H1 (cell line): ENCODE results near the gene PROK1. TPM values are rescaled to one million over a fixed set of nuclear protein-coding genes. Genes with fewer than 3 reads are reported as not detected.

ENCODE experiments used
- CTCF ChIA-PET: fragments of 300-600 bp; sonication (Branson Sonifier 250); formaldehyde crosslinking; loops from one replicate; lab custom pipeline; 2021; ENCODE audit not compliant: partially characterized antibody; lab: Charles Lee
- POLR2A ChIA-PET: fragments of 300-600 bp; sonication (Branson Sonifier 250); formaldehyde crosslinking; loops from one replicate; lab custom pipeline; 2021; ENCODE audit warnings: inconsistent platforms; ENCODE audit not compliant: partially characterized antibody; lab: Charles Lee
- DNase-seq, 2 experiments: peaks; one replicate each; pipeline versions ENCODE4 v3.0.0 to v3.0.0-alpha.2; 2010 to 2022; ENCODE audit warnings: low spot score in 2 of 2, low read depth in 1 of 2, mixed read lengths in 1 of 2
- FAIRE-seq: peaks from 2 replicates; lab custom pipeline; 2011; peaks lifted over from hg19 to GRCh38; lab: Jason Lieb, UNC
- H2AFZ ChIP-seq: 2 replicates; pipeline ENCODE4 v1.8.1; 2012; ENCODE audit warnings: low read length, inconsistent platforms
- H2AK5ac ChIP-seq: 2 replicates; pipeline ENCODE4 v1.6.1; 2013; ENCODE audit warnings: low read depth, low read length
- H2BK120ac ChIP-seq: replicated peaks from 2 replicates; pipeline ENCODE3; 2013; ENCODE audit warnings: low read depth, low read length, inconsistent platforms
- H2BK12ac ChIP-seq: 2 replicates; pipeline ENCODE4 v1.6.1; 2013; ENCODE audit warnings: low read depth, low read length
- H2BK15ac ChIP-seq: 2 replicates; pipeline ENCODE4 v1.6.1; 2013; ENCODE audit warnings: low read length
- H2BK20ac ChIP-seq: 2 replicates; pipeline ENCODE4 v1.6.1; 2013; ENCODE audit warnings: low read length
- H2BK5ac ChIP-seq: 2 replicates; pipeline ENCODE4 v1.6.1; 2013; ENCODE audit warnings: low read depth, low read length
- H3K14ac ChIP-seq: 2 replicates; pipeline ENCODE4 v1.6.1; 2013; ENCODE audit warnings: inconsistent platforms; ENCODE audit not compliant: insufficient read length
- H3K18ac ChIP-seq: 2 replicates; pipeline ENCODE4 v1.6.1; 2013; ENCODE audit warnings: low read length; ENCODE audit errors: extremely low read depth
- H3K23ac ChIP-seq: 2 replicates; pipeline ENCODE4 v1.6.1; 2013; ENCODE audit warnings: inconsistent platforms; ENCODE audit not compliant: insufficient read length
- H3K23me2 ChIP-seq: 2 replicates; pipeline ENCODE4 v1.6.1; 2013; ENCODE audit warnings: low read depth, low read length
- H3K27ac ChIP-seq: 2 replicates; pipeline ENCODE4 v1.6.1; 2011; ENCODE audit warnings: low read depth, low read length, inconsistent platforms
- H3K27me3 ChIP-seq, 4 experiments: replicated peaks in 1 of 4; 1 replicate in 1 of 4; 2 replicates in 3 of 4; pipeline versions ENCODE4 v1.6.1 to v1.8.1; 2011 to 2013; ENCODE audit warnings: low read length in 3 of 4, mild to moderate bottlenecking in 3 of 4, inconsistent platforms in 2 of 4, mixed read lengths in 2 of 4, moderate library complexity in 1 of 4; ENCODE audit not compliant: control insufficient read depth in 3 of 4, insufficient read depth in 3 of 4; ENCODE audit errors: extremely low read depth in 1 of 4
- H3K36me3 ChIP-seq, 4 experiments: 2 replicates each; pipeline versions ENCODE4 v1.6.1 to v1.8.1; 2011 to 2013; ENCODE audit warnings: mild to moderate bottlenecking in 4 of 4, low read length in 3 of 4, moderate library complexity in 2 of 4, control low read depth in 1 of 4, inconsistent platforms in 1 of 4; ENCODE audit not compliant: insufficient read depth in 4 of 4, control insufficient read depth in 2 of 4
- H3K4ac ChIP-seq: replicated peaks from 2 replicates; pipeline ENCODE3; 2013; ENCODE audit warnings: low read length, low read depth, mixed read lengths, inconsistent platforms; ENCODE audit not compliant: insufficient read length
- H3K4me1 ChIP-seq, 4 experiments: replicated peaks in 1 of 4; 1 replicate in 1 of 4; 2 replicates in 3 of 4; pipeline versions ENCODE4 v1.6.1 to v1.8.1; 2011 to 2013; ENCODE audit warnings: low read length in 3 of 4, inconsistent platforms in 2 of 4, mixed read lengths in 1 of 4; ENCODE audit not compliant: insufficient read depth in 4 of 4, control insufficient read depth in 3 of 4
- H3K4me2 ChIP-seq, 2 experiments: 2 replicates each; pipeline versions ENCODE4 v1.6.1 to v1.8.1; 2011 to 2013; ENCODE audit warnings: low read depth in 2 of 2, low read length in 2 of 2, control low read depth in 1 of 2, inconsistent platforms in 1 of 2, mild to moderate bottlenecking in 1 of 2; ENCODE audit not compliant: insufficient read depth in 1 of 2
- H3K4me3 ChIP-seq, 4 experiments: fragments of 200-600, 300-600 bp in 1 of 4; sonication (generic), shearing (Covaris generic), sonication (Bioruptor Twin) in 1 of 4; 2 replicates each; pipeline versions ENCODE4 v1.5.1 to v1.8.1; 2011 to 2016; ENCODE audit warnings: low read length in 4 of 4, low read depth in 3 of 4, control low read depth in 2 of 4, inconsistent platforms in 2 of 4, mild to moderate bottlenecking in 2 of 4, mixed read lengths in 1 of 4, moderate library complexity in 1 of 4; ENCODE audit not compliant: insufficient read depth in 2 of 4; ENCODE audit errors: extremely low read depth in 1 of 4
- H3K56ac ChIP-seq: replicated peaks from 2 replicates; pipeline ENCODE3; 2013; ENCODE audit warnings: low read depth, mild to moderate bottlenecking, mixed read lengths, low read length, inconsistent platforms; ENCODE audit not compliant: insufficient read length
- H3K79me1 ChIP-seq: 2 replicates; pipeline ENCODE4 v1.6.1; 2013; ENCODE audit warnings: low read depth, low read length, control low read depth
- H3K79me2 ChIP-seq, 2 experiments: 2 replicates each; pipeline versions ENCODE4 v1.6.1 to v1.8.1; 2012 to 2013; ENCODE audit warnings: low read length in 2 of 2, mild to moderate bottlenecking in 2 of 2, inconsistent platforms in 1 of 2; ENCODE audit not compliant: insufficient read depth in 2 of 2, control insufficient read depth in 1 of 2
- H3K9ac ChIP-seq, 4 experiments: replicated peaks in 1 of 4; 1 replicate in 1 of 4; 2 replicates in 3 of 4; pipeline versions ENCODE4 v1.6.1 to v1.8.1; 2011 to 2013; ENCODE audit warnings: low read depth in 3 of 4, low read length in 3 of 4, control low read depth in 2 of 4, mild to moderate bottlenecking in 2 of 4, moderate library complexity in 2 of 4, inconsistent platforms in 1 of 4; ENCODE audit errors: extremely low read depth in 1 of 4
- H3K9me3 ChIP-seq, 2 experiments: 2 replicates each; pipeline versions ENCODE4 v1.6.1 to v1.8.1; 2012 to 2013; ENCODE audit warnings: mild to moderate bottlenecking in 2 of 2, moderate library complexity in 2 of 2, control low read depth in 1 of 2, inconsistent platforms in 1 of 2, low read depth in 1 of 2, low read length in 1 of 2, mixed read lengths in 1 of 2; ENCODE audit not compliant: insufficient read depth in 2 of 2
- H4K20me1 ChIP-seq, 2 experiments: replicated peaks in 1 of 2; 2 replicates each; pipeline versions ENCODE3 to v1.8.1; 2011 to 2013; ENCODE audit warnings: inconsistent platforms in 2 of 2, low read length in 2 of 2, mild to moderate bottlenecking in 1 of 2; ENCODE audit not compliant: insufficient read depth in 2 of 2, control insufficient read depth in 1 of 2
- H4K5ac ChIP-seq: 2 replicates; pipeline ENCODE4 v1.6.1; 2013; ENCODE audit warnings: low read length, low read depth, mixed read lengths, inconsistent platforms; ENCODE audit not compliant: insufficient read length
- H4K8ac ChIP-seq: 2 replicates; pipeline ENCODE4 v1.8.0; 2013; ENCODE audit warnings: mild to moderate bottlenecking, moderate library complexity, low read length, inconsistent platforms; ENCODE audit not compliant: insufficient read depth; ENCODE audit errors: extremely low read depth
- H4K91ac ChIP-seq: replicated peaks from 2 replicates; pipeline ENCODE3; 2013; ENCODE audit warnings: low read length, mixed read lengths, inconsistent platforms; ENCODE audit not compliant: insufficient read length
- RFX5 ChIP-seq: IDR thresholded peaks from 2 replicates; pipeline ENCODE4 v1.6.1; 2011; ENCODE audit warnings: low read depth, low read length, improper control_type of control experiment, borderline replicate concordance
- SUZ12 ChIP-seq: fragments of 200-600 bp; sonication (generic); IDR thresholded peaks from 2 replicates; pipeline ENCODE4 v1.6.1; 2012; ENCODE audit warnings: mild to moderate bottlenecking, inconsistent platforms, low read length, moderate library complexity, mixed read lengths
- WGBS, 2 experiments: shearing (Covaris generic) in 1 of 2; methylation state at CpG; one replicate each; pipeline versions ENCODE4 v1.1.6 to v1.1.7; 2013 to 2015; ENCODE audit warnings: low lambda C conversion rate in 2 of 2, mixed read lengths in 2 of 2, inconsistent platforms in 1 of 2, low coverage in 1 of 2, missing lambda C conversion rate in 1 of 2; ENCODE audit not compliant: insufficient replicate concordance in 2 of 2, insufficient coverage in 1 of 2, insufficient read length in 1 of 2; ENCODE audit errors: extremely low coverage in 1 of 2, missing lambda C conversion rate in 1 of 2; 5-methylcytosine and 5-hydroxymethylcytosine counted together
- polyA plus RNA-seq, 7 experiments: library from polyadenylated mRNA; depleted of rRNA in 3 of 7; stranded (reverse) in 5 of 7; unstranded in 2 of 7; fragments of >200 nt in 5 of 7; fragments of 200-250 nt in 2 of 7; gene quantifications; 1 replicate in 5 of 7; 2 replicates in 1 of 7; 4 replicates in 1 of 7; pipeline versions ENCODE4 v1.2.1 to v1.2.3, GENCODE V29; 2011 to 2013; ENCODE audit warnings: missing spikeins in 2 of 7, mixed read lengths in 2 of 7
- total RNA-seq: library from RNA; stranded (reverse); fragmentation: NEBNext Ultra II Directional; extraction: Animal tissue kit (Norgen Biotek cat#: 25700); gene quantifications from 2 replicates; pipeline ENCODE4 v1.2.1, GENCODE V29; 2021

Gene PROK1
- total and polyA plus RNA-seq, 2 of the 8 experiments (the other 6 are each of a cell fraction or from before 2014, with no cell fraction given), result 0.12 TPM; not detected in 1

- no peak overlapping the region for H3K23ac ChIP-seq
- peak overlapping the region; percentile 91; the same call in 1 of the 2 replicates for H2BK12ac ChIP-seq
- H2AFZ ChIP-seq, result no peak overlapping the region
- FAIRE-seq (peak; percentile 28), DNase-seq (no peak)
- H3K4ac ChIP-seq, result peak overlapping the region; percentile 36
- H3K4me3 ChIP-seq, result no peak overlapping the region
- CTCF ChIA-PET, result interaction anchor here (0.7 to 7.4 kb wide), 39 partner anchors 8 to 438 kb away, joined by 3 to 243 read pairs (median 8); partner anchors contain the start of genes KCNA10, KCNA2, KCNC4 and LAMTOR5
- H3K4me2 ChIP-seq, result peak overlapping the region; percentile 27 to 34; a peak in 3 of 4 replicates
- peak overlapping the region; percentile 77; the same call in 1 of the 2 replicates for H2BK5ac ChIP-seq
- POLR2A ChIA-PET, result interaction anchor here (1.4 kb wide), 1 partner anchor 288 kb away, joined by 3 read pairs; no protein-coding TSS in a partner anchor
- no peak overlapping the region for H4K91ac ChIP-seq
- no peaks in the 10 kb centered on the region for H3K23me2 ChIP-seq
- H3K9me3 ChIP-seq, result no peaks in the 10 kb centered on the region
- H3K27ac ChIP-seq, result no peak overlapping the region
- H3K56ac ChIP-seq, result no peak overlapping the region
- WGBS, 2 experiments, result 70% methylated on average over 21 of the region's 21 CpGs; no CpG with 5 or more reads in 1 of the 2 experiments
- 0 out of 2 replicates have a peak overlapping the region, but pooled peaks have one; percentile 67 for H2AK5ac ChIP-seq
- H3K79me1 ChIP-seq, result no peaks in the 10 kb centered on the region
- no peak overlapping the region for H3K9ac ChIP-seq
- H3K27me3 ChIP-seq, result no peaks in the 10 kb centered on the region
- H3K18ac ChIP-seq, result peak overlapping the region; percentile 24
- no peak overlapping the region for H4K8ac ChIP-seq
- no peak overlapping the region for H3K14ac ChIP-seq
- no peak overlapping the region for H4K5ac ChIP-seq
- TF ChIP-seq SUZ12 (no peak), RFX5 (no peak)
- TF ChIP-seq, all 59 proteins: peak for 0
- Histone ChIP-seq H2BK20ac (peak overlapping the region; percentile 67; the same call in 1 of the 2 replicates), H2BK120ac (no peak overlapping the region), H4K20me1 (no peaks in the 10 kb centered on the region), H3K36me3 (no peaks in the 10 kb centered on the region), H3K79me2 (no peaks in the 10 kb centered on the region), H3K4me1 (peaks cover 6 to 11% (median 10%) of the 10 kb centered on the region in 4 experiments; a peak in 6 of 7 replicates), H2BK15ac (peak overlapping the region; percentile 83; the same call in 1 of the 2 replicates)
Observed at GRCh38 chr1:110494522-110495406, 43.8 kb downstream of the PROK1 start.
